Measurements from ENCODE around the gene SET. TPM values are rescaled to one million over a fixed set of nuclear protein-coding genes. Genes with fewer than 3 reads are reported as not detected.

SET gene
- polyA plus RNA-seq, 1 donor (not counting 4 experiments of a cell fraction or from before 2014, with no cell fraction given): 267 TPM

GRCh38 chr9:128675382-128675781 lies 13.6 kb upstream of the SET start:
- FAIRE-seq: no peak
- Histone ChIP-seq H3K79me2 (ENCODE audit: control insufficient read depth, insufficient read depth, low read length) (no peaks in the 10 kb centered on the region), H3K9me1 (ENCODE audit: control insufficient read depth, extremely low read depth, insufficient read depth, low read length) (no peaks in the 10 kb centered on the region), H3K27me3 (ENCODE audit: control insufficient read depth, extremely low read depth, insufficient read depth, low read length) (no peaks in the 10 kb centered on the region), H4K20me1 (ENCODE audit: control insufficient read depth, extremely low read depth, insufficient read depth, low read length) (peaks cover 3% of the 10 kb centered on the region), H3K4me3 (ENCODE audit: control insufficient read depth in 2 of 3, extremely low read depth in 1 of 3, insufficient read depth in 2 of 3, low read depth in 1 of 3, low read length in 3 of 3) (no peak overlapping the region), H3K9ac (ENCODE audit: control insufficient read depth, extremely low read depth, insufficient read depth, low read length) (no peak overlapping the region), H3K9me3 (ENCODE audit: control insufficient read depth, low read depth, low read length) (no peaks in the 10 kb centered on the region), H3K4me2 (ENCODE audit: control insufficient read depth, extremely low read depth, insufficient read depth, low read depth, low read length) (no peak overlapping the region), H2AFZ (ENCODE audit: control insufficient read depth, low read length) (no peak overlapping the region), H3K36me3 (ENCODE audit: control insufficient read depth in 2 of 2, extremely low read depth in 1 of 2, insufficient read depth in 2 of 2, low read length in 2 of 2) (peaks cover 0 to 5% of the 10 kb centered on the region in 2 experiments), H3K4me1 (ENCODE audit: control insufficient read depth, extremely low read depth, insufficient read depth, low read length) (no peaks in the 10 kb centered on the region), H3K27ac (ENCODE audit: control insufficient read depth, insufficient read depth, low read length) (no peak overlapping the region)
- dilution Hi-C loops (cut with MboI; ENCODE audit: extremely low pct_ligation_motif_present, low sequenced_read_pairs): no loop called here
- DNase-seq (ENCODE audit: low read depth, low spot score): no peak
- TF ChIP-seq CTCF (optimal IDR thresholded peaks at IDR 0.05 in 1 of 3, IDR thresholded peaks at IDR 0.05 in 1 of 3, conservative IDR thresholded peaks at IDR 0.05 in 1 of 3; ENCODE audit: extremely low read depth in 1 of 3, insufficient read depth in 2 of 3, low read length in 3 of 3): no peak
- TF ChIP-seq EZH2 (IDR thresholded peaks at IDR 0.05; ENCODE audit: low read length): no peak

GRCh38 chr9:128677794-128678193 lies 11.2 kb upstream of the SET start:
- Histone ChIP-seq H3K9me3 (ENCODE audit: control insufficient read depth, low read depth, low read length) (no peaks in the 10 kb centered on the region), H3K27me3 (ENCODE audit: control insufficient read depth, extremely low read depth, insufficient read depth, low read length) (no peaks in the 10 kb centered on the region), H4K20me1 (ENCODE audit: control insufficient read depth, extremely low read depth, insufficient read depth, low read length) (peaks cover 3% of the 10 kb centered on the region), H3K4me3 (ENCODE audit: control insufficient read depth in 2 of 3, extremely low read depth in 1 of 3, insufficient read depth in 2 of 3, low read depth in 1 of 3, low read length in 3 of 3) (no peak overlapping the region), H3K9me1 (ENCODE audit: control insufficient read depth, extremely low read depth, insufficient read depth, low read length) (no peaks in the 10 kb centered on the region), H3K27ac (ENCODE audit: control insufficient read depth, insufficient read depth, low read length) (no peak overlapping the region), H3K36me3 (ENCODE audit: control insufficient read depth in 2 of 2, extremely low read depth in 1 of 2, insufficient read depth in 2 of 2, low read length in 2 of 2) (peaks cover 5 to 6% of the 10 kb centered on the region in 2 experiments), H3K4me1 (ENCODE audit: control insufficient read depth, extremely low read depth, insufficient read depth, low read length) (peaks cover under 1% of the 10 kb centered on the region), H3K79me2 (ENCODE audit: control insufficient read depth, insufficient read depth, low read length) (peaks cover 7% of the 10 kb centered on the region), H2AFZ (ENCODE audit: control insufficient read depth, low read length) (no peak overlapping the region), H3K4me2 (ENCODE audit: control insufficient read depth, extremely low read depth, insufficient read depth, low read depth, low read length) (no peak overlapping the region), H3K9ac (ENCODE audit: control insufficient read depth, extremely low read depth, insufficient read depth, low read length) (no peak overlapping the region)
- FAIRE-seq (no peak), DNase-seq (ENCODE audit: low read depth, low spot score) (no peak)
- dilution Hi-C loops (cut with MboI; ENCODE audit: extremely low pct_ligation_motif_present, low sequenced_read_pairs): no loop called here
- TF ChIP-seq EZH2 (IDR thresholded peaks at IDR 0.05; ENCODE audit: low read length) (no peak), CTCF (optimal IDR thresholded peaks at IDR 0.05 in 1 of 3, IDR thresholded peaks at IDR 0.05 in 1 of 3, conservative IDR thresholded peaks at IDR 0.05 in 1 of 3; ENCODE audit: extremely low read depth in 1 of 3, insufficient read depth in 2 of 3, low read length in 3 of 3) (no peak)
